Peyer's patch (tissue), 4 donors: ENCODE measurements around the gene HSPB2.

ENCODE experiments used
- CTCF ChIP-seq, 6 experiments: fragments of 450-650 bp in 4 of 6; fragments of 200-600 bp in 2 of 6; sonication (generic) in 1 of 6; IDR thresholded peaks; one replicate each; pipeline ENCODE4 v1.5.1; 2017 to 2019; ENCODE audit warnings: antibody characterized with exemption in 6 of 6, mild to moderate bottlenecking in 3 of 6, moderate library complexity in 1 of 6
- POLR2A ChIP-seq, 2 donors: fragments of 450-650 bp; IDR thresholded peaks; one replicate each; pipeline ENCODE4 v1.5.1; 2017; ENCODE audit warnings: antibody characterized with exemption in 2 of 2, mild to moderate bottlenecking in 2 of 2, moderate library complexity in 2 of 2

GRCh38 chr11:111936040-111936540 is 23.6 kb downstream of the HSPB2 start:
- TF ChIP-seq CTCF (IDR thresholded peaks at IDR 0.05) (no peak), POLR2A (IDR thresholded peaks at IDR 0.05) (no peak)
